C4-2B (cell line): Measurements from ENCODE around the gene KLF2.
"Not testable (repeated sequence)": the region's sequence is repeated elsewhere in the genome, so short reads cannot be mapped to it uniquely, and the experiment has no call there.

ENCODE experiments used
- H3K27ac ChIP-seq: fragments of 450-650 bp; 2 replicates; pipeline ENCODE4 v1.5.1; 2017
- ZFX ChIP-seq: fragments of 450-650 bp; IDR thresholded peaks from 2 replicates; pipeline ENCODE4 v1.6.1; 2017
- TF ChIP-seq, protein P1 (sequence below): fragments of 450-650 bp; conservative IDR thresholded peaks from 2 replicates; pipeline ENCODE4 v1.5.1; 2017; ENCODE audit warnings: mild to moderate bottlenecking

KLF2 gene

DNA sequence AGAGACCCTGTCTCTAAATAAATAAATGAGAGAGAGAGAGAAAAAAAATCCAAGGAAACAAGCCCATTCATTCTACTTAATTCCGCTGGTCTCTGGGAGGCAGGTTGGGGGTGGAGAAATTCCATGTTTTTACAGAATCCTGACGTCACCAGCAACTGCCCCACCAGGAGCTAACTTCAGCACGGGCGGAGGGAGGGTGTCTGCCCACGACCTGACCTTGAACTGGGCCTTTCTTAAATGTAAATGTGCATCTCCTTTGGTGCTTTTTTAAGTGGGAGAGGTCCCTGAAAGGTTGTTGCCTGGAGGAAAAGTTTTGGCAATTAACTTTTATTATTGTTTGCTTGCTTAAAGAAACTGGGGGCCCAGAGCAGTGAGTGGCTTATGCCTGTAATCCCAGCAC lies 15.5 kb downstream of the KLF2 start:
- no peak for TF ChIP-seq ZFX
- TF ChIP-seq, protein P1, sequence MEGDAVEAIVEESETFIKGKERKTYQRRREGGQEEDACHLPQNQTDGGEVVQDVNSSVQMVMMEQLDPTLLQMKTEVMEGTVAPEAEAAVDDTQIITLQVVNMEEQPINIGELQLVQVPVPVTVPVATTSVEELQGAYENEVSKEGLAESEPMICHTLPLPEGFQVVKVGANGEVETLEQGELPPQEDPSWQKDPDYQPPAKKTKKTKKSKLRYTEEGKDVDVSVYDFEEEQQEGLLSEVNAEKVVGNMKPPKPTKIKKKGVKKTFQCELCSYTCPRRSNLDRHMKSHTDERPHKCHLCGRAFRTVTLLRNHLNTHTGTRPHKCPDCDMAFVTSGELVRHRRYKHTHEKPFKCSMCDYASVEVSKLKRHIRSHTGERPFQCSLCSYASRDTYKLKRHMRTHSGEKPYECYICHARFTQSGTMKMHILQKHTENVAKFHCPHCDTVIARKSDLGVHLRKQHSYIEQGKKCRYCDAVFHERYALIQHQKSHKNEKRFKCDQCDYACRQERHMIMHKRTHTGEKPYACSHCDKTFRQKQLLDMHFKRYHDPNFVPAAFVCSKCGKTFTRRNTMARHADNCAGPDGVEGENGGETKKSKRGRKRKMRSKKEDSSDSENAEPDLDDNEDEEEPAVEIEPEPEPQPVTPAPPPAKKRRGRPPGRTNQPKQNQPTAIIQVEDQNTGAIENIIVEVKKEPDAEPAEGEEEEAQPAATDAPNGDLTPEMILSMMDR: no peak
- no peak overlapping the region for H3K27ac ChIP-seq

DNA sequence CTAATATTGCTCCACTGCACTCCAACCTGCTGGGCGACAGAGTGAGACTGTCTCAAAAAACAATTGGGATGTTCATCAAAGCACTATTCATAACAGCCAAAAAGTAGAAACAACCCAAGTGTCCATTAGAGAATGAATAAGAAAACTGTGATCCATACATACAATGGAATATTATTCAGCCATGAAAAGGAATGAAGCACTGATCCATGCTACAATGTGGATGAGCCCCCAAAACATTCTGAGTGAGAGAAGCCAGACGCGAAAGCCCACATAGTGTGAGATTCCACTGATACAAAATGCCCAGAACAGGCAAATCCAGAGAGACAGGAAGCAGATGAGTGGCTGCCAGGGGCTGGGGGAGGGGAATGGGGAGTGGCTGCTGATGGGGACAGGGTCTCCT lies 16.0 kb downstream of the KLF2 start:
- TF ChIP-seq, protein P1: no peak
- no peak for TF ChIP-seq ZFX

DNA sequence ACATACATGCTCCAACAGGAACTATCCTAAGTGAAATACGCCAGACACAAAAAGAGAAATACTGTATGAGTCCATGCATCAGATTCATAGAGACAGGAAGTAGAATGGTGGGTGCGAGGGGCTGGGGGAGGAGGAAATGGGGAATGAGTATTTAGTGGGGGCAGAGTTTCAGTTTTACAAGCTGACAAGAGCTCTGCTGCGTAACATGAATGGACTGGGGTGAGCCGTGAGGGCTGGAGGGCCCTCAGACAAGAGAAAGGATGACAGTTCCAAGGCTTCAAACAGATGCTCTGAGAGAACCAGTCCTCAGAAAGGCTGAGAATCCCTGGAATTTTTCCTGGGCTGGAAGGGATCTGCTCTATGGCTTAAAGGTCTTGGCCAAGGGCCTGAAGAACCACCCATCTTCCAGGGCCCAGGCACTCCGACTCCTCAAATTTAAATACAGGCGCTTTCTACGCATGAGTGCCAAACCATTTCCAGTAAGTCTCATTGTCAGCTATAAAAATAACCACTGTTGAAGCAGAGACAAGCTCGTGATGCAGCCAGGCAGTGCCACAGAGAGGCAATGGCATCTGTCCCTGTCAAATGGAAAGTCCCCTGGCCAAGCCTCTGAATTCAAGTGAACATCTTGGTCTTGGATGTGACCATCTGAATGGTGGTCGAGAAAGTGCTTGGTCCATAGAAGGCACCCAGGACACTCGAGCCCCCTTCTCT lies 17.5 kb downstream of the KLF2 start:
- H3K27ac ChIP-seq: no peak overlapping the region
- no peak for TF ChIP-seq ZFX
- TF ChIP-seq, protein P1: no peak

More for the DNA sequence above, 16.0 kb downstream of the KLF2 start:
- no peak overlapping the region for H3K27ac ChIP-seq

DNA sequence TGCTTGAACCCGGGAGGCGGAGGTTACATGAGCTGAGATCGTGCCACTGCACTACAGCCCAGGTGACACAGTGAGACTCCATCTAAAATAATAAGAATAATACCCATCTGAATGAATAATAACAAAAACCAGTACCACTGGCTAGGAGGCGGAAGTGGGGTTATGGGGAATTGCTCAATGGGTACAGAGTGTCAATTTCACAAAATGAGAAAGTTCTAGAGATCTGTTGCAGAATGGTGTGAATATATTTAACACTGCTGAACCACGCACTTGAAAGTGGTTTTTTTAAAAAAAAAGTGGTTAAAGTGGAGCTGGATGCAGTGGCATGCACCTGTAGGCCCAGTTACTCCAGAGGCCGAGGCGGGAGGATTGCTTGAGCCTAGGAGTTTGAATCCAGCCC lies 18.5 kb downstream of the KLF2 start:
- no peak overlapping the region for H3K27ac ChIP-seq
- TF ChIP-seq ZFX: no peak
- TF ChIP-seq, protein P1: no peak

DNA sequence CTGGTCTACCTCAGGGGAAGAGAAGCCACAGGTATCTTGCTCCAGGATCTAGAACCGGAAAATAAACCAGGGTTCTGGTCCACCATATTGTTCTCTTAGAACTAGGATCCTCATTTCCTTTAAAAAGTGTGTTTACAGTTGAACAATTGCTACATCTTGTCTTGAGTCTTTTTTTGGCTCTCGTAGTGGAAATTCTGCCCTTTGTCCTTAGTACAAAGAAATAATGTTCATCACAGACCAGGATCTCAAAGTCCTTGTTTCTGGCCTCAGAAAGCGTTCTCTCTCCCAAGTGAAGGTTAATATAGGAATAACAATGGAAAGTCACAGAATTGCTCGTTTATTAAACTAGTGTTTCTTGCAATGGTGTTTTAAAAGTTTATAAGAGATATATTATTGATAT lies 20.8 kb downstream of the KLF2 start:
- TF ChIP-seq ZFX: no peak
- TF ChIP-seq, protein P1: no peak
- no peak overlapping the region for H3K27ac ChIP-seq

DNA sequence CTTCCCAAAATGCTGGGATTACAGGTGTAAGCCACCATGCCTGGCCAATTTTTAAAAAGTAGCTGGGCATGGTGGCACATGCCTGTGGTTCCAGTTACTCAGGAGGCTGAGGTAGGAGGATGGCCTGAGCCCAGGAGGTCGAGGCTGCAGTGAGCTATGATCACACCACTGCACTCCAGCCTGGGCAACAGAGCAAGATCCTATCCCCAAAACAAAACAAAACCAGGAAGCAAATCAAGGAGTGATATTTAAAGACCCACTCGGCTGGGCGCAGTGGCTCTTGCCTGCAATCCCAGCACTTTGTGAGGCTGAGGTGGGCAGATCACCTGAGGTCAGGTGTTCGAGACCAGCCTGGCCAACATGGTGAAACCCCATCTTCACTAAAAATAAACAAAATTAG lies 22.5 kb downstream of the KLF2 start:
- H3K27ac ChIP-seq: not testable (repeated sequence)

DNA sequence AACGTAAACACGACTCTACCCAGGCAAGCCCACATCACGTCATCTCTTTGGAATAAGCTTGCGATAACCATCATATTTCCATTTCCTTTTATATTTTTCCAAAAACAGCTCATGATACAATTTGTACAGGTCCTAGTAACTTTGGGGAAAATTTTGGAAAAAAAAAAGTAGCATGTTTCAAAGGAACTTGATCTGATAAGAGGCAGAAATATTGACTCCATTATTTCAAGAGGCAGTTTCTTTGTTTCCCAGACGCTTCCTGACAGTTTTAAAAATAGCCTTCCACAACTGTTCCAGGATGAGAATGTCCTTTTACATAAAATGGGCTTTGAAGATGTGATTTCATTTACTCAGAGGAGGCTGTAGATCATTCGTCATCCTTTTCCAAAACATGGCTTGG lies 23.1 kb downstream of the KLF2 start:
- no peak overlapping the region for H3K27ac ChIP-seq
- no peak for TF ChIP-seq ZFX
- TF ChIP-seq, protein P1: no peak

DNA sequence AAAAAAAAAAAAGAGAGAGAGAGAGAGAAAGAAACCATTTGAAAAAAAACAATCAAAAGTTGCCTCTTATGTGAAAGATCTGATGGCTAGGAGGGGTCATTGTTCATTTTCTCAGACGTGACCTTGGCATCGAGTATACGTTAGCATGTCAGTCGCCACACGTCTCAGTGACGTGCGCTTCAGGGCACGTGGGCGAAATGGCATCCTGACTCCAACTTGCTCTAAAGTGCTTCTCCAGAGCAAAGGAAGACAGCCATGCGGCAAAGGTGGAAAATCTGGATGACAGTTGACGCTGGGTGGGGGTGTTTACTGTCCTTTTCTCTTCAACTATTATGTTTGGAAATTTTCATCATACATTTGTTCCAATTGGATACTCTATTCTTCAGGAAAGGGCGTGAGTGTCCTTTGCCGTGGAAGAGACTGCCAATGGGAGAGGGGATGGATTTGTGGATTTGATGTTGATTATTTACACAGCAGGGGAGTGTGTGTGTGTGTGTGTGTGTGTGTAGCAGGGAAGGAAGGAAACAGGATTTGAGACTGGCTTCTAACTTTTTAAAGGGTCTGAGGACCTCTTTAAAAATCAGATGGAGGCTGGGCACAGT lies 25.0 kb downstream of the KLF2 start:
- no peak for TF ChIP-seq ZFX
- TF ChIP-seq, protein P1: no peak
- H3K27ac ChIP-seq: no peak overlapping the region
